IgD-negative memory B cell (primary cell): ENCODE measurements around the gene ADAMTSL2. TPM values are rescaled to one million over a fixed set of nuclear protein-coding genes. Genes with fewer than 3 reads are reported as not detected.
A peak's percentile ranks its signal among the peaks of the same experiment; 100 is the strongest.
"Not testable (repeated sequence)": the region's sequence is repeated elsewhere in the genome, so short reads cannot be mapped to it uniquely, and the experiment has no call there.

Source experiments
- H3K27ac Mint-ChIP-seq, 3 donors: one replicate each; pipeline ENCODE4 v1.8.0; 2020 to 2022; ENCODE audit warnings: mild to moderate bottlenecking in 3 of 3, mixed read lengths in 3 of 3, moderate library complexity in 1 of 3
- H3K27me3 Mint-ChIP-seq: one replicate; pipeline ENCODE4 v1.8.0; 2021; ENCODE audit warnings: mixed read lengths
- H3K36me3 Mint-ChIP-seq: one replicate; pipeline ENCODE4 v1.8.0; 2020; ENCODE audit warnings: mild to moderate bottlenecking, mixed read lengths
- H3K4me1 Mint-ChIP-seq, 3 donors: one replicate each; pipeline ENCODE4 v1.8.0; 2020 to 2022; ENCODE audit warnings: mixed read lengths in 3 of 3, mild to moderate bottlenecking in 1 of 3
- H3K4me3 Mint-ChIP-seq, 4 donors: one replicate each; pipeline ENCODE4 v1.8.0; 2020 to 2022; ENCODE audit warnings: mild to moderate bottlenecking in 4 of 4, mixed read lengths in 4 of 4, moderate library complexity in 3 of 4
- H3K9me3 Mint-ChIP-seq, 3 donors: one replicate each; pipeline ENCODE4 v1.8.0; 2020 to 2021; ENCODE audit warnings: mixed read lengths in 3 of 3, mild to moderate bottlenecking in 1 of 3
- polyA plus RNA-seq: library from polyadenylated mRNA; unstranded; fragments of 300-500 nt; fragmentation: Illumina TruSeq; gene quantifications from one replicate; pipeline ENCODE4 v1.2.3, GENCODE V29; 2021

Gene ADAMTSL2
- polyA plus RNA-seq, 1 donor from 2014 or later = not detected

DNA sequence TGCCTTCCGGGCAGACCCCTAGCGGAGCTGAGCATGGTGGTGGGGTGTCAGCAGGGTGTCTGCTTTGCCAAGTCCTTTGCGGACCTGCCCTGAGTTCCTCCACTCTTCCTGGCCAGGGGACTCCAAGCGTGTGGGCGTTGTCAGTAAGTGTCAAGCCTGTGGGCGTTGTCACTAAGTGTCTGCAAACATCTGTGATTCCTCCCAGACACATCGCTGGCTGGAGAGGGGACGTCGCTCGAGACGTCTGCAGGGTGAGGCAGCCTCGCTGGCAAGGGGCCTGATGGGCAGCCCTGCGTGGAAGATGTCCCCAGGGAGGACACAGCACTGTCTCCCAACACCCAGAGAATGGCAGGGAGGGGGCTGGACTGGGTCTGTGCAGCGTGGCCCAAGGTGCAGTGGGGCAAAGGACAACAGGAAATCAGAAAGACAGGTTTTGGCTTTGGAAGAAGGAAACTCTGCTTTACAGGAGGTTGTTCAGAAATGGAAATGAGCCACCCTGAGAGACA lies 28.8 kb downstream of the ADAMTSL2 start:
- Mint-ChIP-seq H3K4me3 (peak overlapping the region in 2 of 4 donors; percentile 6 to 52), H3K4me1 (peaks cover 2 to 8% (median 6%) of the 10 kb centered on the region in 3 donors), H3K9me3 (peaks cover 0 to 2% (median 0%) of the 10 kb centered on the region in 3 donors), H3K36me3 (no peaks in the 10 kb centered on the region), H3K27ac (no peak overlapping the region), H3K27me3 (peaks cover 9% of the 10 kb centered on the region)

GRCh38 chr9:133563814-133564213 lies 29.3 kb downstream of the ADAMTSL2 start:
- H3K9me3 Mint-ChIP-seq, H3K27me3 Mint-ChIP-seq, H3K4me1 Mint-ChIP-seq, H3K36me3 Mint-ChIP-seq, H3K4me3 Mint-ChIP-seq, H3K27ac Mint-ChIP-seq: not testable (repeated sequence)

DNA sequence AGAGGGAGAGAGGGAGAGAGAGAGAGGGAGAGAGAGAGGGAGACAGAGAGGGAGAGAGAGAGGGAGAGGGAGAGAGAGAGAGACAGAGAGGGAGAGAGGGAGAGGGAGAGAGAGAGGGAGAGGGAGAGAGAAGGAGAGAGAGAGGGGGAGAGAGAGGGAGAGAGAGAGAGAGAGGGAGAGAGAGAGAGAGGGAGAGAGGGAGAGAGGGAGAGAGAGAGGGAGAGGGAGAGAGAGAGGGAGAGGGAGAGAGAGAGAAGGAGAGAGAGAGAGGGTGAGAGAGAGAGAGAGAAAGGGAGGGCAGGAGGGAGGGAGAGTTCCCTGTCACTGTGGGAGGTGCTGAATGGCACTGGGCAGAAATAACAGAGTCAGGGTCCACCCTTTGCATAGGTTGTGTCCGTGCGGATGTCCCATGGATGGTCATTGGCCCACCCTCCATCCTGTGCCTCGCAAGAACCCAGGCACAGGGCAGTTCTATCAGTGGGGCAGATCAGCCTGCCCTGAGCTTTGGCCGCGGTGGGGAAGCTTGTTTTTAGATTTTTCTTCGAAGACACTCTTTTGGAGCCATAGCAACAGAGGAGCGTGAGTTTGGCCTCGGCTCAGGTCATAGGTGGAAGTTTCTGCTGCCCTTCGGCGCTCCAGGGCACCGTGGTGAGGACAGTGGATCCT lies 30.1 kb downstream of the ADAMTSL2 start:
- Mint-ChIP-seq H3K27ac (no peak overlapping the region), H3K27me3 (peaks cover 7% of the 10 kb centered on the region), H3K36me3 (no peaks in the 10 kb centered on the region), H3K9me3 (peaks cover 0 to 2% (median 0%) of the 10 kb centered on the region in 3 donors), H3K4me3 (no peak overlapping the region), H3K4me1 (peaks cover 0 to 1% (median 0%) of the 10 kb centered on the region in 3 donors)

DNA sequence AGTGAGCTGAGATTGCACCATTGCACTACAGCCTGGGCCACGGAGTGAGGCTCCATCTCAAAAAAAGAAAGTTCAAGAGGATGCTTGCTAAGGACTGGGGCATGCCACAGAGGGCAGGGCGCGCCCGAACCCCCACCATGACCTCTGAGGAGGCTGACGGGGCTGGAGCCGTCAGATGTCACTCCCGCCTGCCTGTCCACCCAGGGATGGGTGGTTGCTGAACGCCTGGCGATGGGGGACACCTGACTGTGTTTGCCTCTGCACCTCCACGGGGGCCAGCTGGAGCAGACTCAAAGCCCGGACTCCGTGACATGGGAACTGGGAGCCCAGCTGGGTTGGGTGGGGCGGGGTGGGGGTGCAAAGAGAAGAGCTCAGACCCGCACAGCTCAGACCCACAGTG lies 31.9 kb downstream of the ADAMTSL2 start:
- peaks cover 0 to 1% (median 0%) of the 10 kb centered on the region in 3 donors for H3K4me1 Mint-ChIP-seq
- H3K9me3 Mint-ChIP-seq = peaks cover 0 to 2% (median 0%) of the 10 kb centered on the region in 3 donors
- H3K36me3 Mint-ChIP-seq = no peaks in the 10 kb centered on the region
- H3K27me3 Mint-ChIP-seq = peaks cover 9% of the 10 kb centered on the region
- no peak overlapping the region for H3K27ac Mint-ChIP-seq
- no peak overlapping the region for H3K4me3 Mint-ChIP-seq

DNA sequence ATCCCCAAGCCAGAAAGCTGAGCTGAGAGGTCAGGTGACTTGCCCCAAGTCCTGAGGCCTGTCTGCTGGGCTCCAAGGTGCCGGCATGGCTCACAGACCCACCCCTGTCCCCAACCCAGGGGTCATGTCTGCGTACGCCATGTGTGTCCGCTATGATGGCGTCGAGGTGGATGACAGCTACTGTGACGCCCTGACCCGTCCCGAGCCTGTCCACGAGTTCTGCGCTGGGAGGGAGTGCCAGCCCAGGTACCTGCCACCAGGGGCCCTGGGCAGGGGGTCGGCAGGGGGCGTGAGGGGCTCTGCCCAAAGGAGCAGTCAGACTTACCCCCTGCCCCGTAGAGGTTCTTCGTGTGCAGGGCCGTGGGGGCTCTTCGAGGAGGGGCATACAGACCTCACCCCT lies 32.3 kb downstream of the ADAMTSL2 start:
- H3K4me1 Mint-ChIP-seq = peaks cover 0 to 1% (median 0%) of the 10 kb centered on the region in 3 donors
- peaks cover 9% of the 10 kb centered on the region for H3K27me3 Mint-ChIP-seq
- no peaks in the 10 kb centered on the region for H3K9me3 Mint-ChIP-seq
- no peak overlapping the region for H3K27ac Mint-ChIP-seq
- H3K36me3 Mint-ChIP-seq = no peaks in the 10 kb centered on the region
- H3K4me3 Mint-ChIP-seq = no peak overlapping the region

DNA sequence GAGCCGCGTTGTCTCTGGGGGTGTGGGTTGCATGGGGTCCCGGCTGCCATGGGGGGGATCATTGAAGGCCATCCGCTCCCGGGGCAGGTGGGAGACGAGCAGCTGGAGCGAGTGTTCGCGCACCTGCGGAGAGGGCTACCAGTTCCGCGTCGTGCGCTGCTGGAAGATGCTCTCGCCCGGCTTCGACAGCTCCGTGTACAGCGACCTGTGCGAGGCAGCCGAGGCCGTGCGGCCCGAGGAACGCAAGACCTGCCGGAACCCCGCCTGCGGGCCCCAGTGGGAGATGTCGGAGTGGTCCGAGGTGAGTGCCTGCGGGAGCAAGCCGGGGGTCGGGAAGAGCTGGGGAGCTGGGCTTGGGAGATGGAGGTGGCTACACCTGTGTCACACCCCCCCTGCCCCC lies 33.7 kb downstream of the ADAMTSL2 start:
- H3K27ac Mint-ChIP-seq = no peak overlapping the region
- no peak overlapping the region for H3K4me3 Mint-ChIP-seq
- peaks cover 12% of the 10 kb centered on the region for H3K27me3 Mint-ChIP-seq
- H3K36me3 Mint-ChIP-seq = no peaks in the 10 kb centered on the region
- H3K4me1 Mint-ChIP-seq = peaks cover 0 to 1% (median 0%) of the 10 kb centered on the region in 3 donors
- H3K9me3 Mint-ChIP-seq = no peaks in the 10 kb centered on the region

- peaks cover 0 to 1% (median 0%) of the 10 kb centered on the region in 3 donors for H3K4me1 Mint-ChIP-seq
- H3K27me3 Mint-ChIP-seq = peaks cover 14% of the 10 kb centered on the region
- H3K9me3 Mint-ChIP-seq = no peaks in the 10 kb centered on the region
- no peak overlapping the region for H3K27ac Mint-ChIP-seq
- H3K36me3 Mint-ChIP-seq = no peaks in the 10 kb centered on the region
- peak overlapping the region in 1 of 4 donors; percentile 41 for H3K4me3 Mint-ChIP-seq
These were observed 34.7 kb downstream of the ADAMTSL2 start for GRCh38 chr9:133569121-133569785.

- H3K27me3 Mint-ChIP-seq = peaks cover 18% of the 10 kb centered on the region
- no peak overlapping the region for H3K4me3 Mint-ChIP-seq
- H3K4me1 Mint-ChIP-seq = peaks cover 0 to 1% (median 0%) of the 10 kb centered on the region in 3 donors
- no peak overlapping the region for H3K27ac Mint-ChIP-seq
- no peaks in the 10 kb centered on the region for H3K36me3 Mint-ChIP-seq
- H3K9me3 Mint-ChIP-seq = no peaks in the 10 kb centered on the region
These were observed 35.6 kb downstream of the ADAMTSL2 start for GRCh38 chr9:133569891-133570690.

GRCh38 chr9:133570691-133571080 lies 36.2 kb downstream of the ADAMTSL2 start:
- H3K27me3 Mint-ChIP-seq = peaks cover 22% of the 10 kb centered on the region
- no peak overlapping the region for H3K4me3 Mint-ChIP-seq
- H3K9me3 Mint-ChIP-seq = no peaks in the 10 kb centered on the region
- H3K4me1 Mint-ChIP-seq = peaks cover 0 to 1% (median 0%) of the 10 kb centered on the region in 3 donors
- no peaks in the 10 kb centered on the region for H3K36me3 Mint-ChIP-seq
- H3K27ac Mint-ChIP-seq = no peak overlapping the region

GRCh38 chr9:133571391-133571890 lies 36.9 kb downstream of the ADAMTSL2 start:
- Mint-ChIP-seq H3K4me1 (peaks cover 0 to 2% (median 0%) of the 10 kb centered on the region in 3 donors), H3K4me3 (no peak overlapping the region), H3K27me3 (peaks cover 27% of the 10 kb centered on the region), H3K36me3 (no peaks in the 10 kb centered on the region), H3K9me3 (peaks cover 0 to under 1% (median 0%) of the 10 kb centered on the region in 3 donors), H3K27ac (no peak overlapping the region)

DNA sequence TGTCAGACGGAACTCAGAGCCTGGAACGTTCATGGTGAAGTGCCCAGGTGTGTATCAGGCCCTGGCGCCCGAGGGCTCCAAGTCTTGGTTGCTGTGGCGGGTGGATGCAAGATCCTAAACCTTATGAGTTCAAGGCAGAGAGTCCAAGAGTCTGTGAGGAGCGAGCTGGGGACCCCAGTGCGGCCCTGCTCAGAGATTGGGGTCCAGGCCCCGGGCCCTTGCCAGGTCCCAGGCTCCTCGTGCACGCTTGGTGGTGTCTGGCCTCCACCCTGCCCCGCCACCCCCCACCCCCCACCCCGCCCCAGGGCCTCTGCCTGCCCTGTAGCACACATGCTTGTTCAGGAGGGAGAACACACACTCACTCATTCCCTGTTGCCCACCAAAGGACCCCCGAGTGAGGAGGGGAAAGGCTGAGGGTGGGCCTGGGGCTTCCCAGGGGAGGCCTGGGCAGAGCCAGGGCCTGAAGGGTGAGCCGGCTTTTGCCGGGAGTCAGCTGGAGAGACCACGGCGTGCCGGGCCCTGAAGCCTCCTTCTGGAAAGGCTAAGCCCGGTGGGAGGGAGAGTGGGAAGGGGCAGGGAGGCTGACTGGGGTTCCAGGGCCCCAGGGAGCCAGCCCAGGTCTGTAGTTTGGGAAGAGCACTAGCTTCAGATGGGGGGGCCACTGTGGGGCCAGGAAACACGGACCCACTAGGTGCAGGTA lies 37.5 kb downstream of the ADAMTSL2 start:
- Mint-ChIP-seq H3K4me3 (no peak overlapping the region), H3K4me1 (peaks cover 0 to 7% (median 4%) of the 10 kb centered on the region in 3 donors)

GRCh38 chr9:133572821-133573361 lies 38.4 kb downstream of the ADAMTSL2 start:
- Mint-ChIP-seq H3K4me3 (no peak overlapping the region), H3K27me3 (peaks cover 36% of the 10 kb centered on the region), H3K4me1 (peaks cover 0 to 7% (median 4%) of the 10 kb centered on the region in 3 donors), H3K27ac (no peak overlapping the region), H3K9me3 (peaks cover 0 to 1% (median 0%) of the 10 kb centered on the region in 3 donors), H3K36me3 (no peaks in the 10 kb centered on the region)

More for the DNA sequence above, 37.5 kb downstream of the ADAMTSL2 start:
- Mint-ChIP-seq H3K36me3 (no peaks in the 10 kb centered on the region), H3K9me3 (peaks cover 0 to 1% (median 0%) of the 10 kb centered on the region in 3 donors), H3K27ac (no peak overlapping the region), H3K27me3 (peaks cover 33% of the 10 kb centered on the region)

DNA sequence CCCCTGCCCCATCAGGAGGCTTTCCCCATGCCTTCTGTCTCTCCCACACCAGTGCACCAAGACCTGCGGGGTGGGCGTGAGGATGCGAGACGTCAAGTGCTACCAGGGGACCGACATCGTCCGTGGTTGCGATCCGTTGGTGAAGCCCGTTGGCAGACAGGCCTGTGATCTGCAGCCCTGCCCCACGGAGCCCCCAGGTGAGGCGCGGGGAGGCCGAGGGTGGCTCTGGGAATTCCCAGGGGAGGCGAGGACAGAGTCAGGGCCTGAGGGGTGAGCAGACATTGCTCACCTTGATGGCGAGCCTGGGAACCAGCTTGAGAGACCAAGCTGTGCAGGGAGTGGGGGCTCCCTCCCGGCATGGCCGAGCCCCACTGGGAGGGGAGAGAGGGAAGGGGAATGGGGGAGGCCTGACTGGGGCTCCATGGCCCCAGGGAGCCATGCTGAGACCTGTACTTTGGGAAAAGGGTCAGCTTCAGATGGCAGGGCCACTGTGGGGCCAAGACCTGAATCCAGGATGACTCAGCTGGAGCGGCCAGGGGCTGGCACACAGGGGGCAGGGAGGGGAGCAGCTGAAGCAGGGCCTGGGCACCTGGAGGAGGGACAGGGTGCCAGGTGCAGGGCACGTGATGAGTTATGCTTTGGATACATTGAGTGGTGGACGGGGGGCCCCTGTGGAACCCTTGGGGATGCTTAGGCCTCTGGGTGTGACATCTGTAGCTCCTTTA lies 39.4 kb downstream of the ADAMTSL2 start:
- Mint-ChIP-seq H3K4me1 (peaks cover 0 to 6% (median 4%) of the 10 kb centered on the region in 3 donors), H3K9me3 (peaks cover 0 to 1% (median 0%) of the 10 kb centered on the region in 3 donors), H3K27me3 (peaks cover 37% of the 10 kb centered on the region), H3K36me3 (no peaks in the 10 kb centered on the region), H3K4me3 (no peak overlapping the region), H3K27ac (no peak overlapping the region)
